Neural cell (in vitro differentiated cells): ENCODE measurements around the gene SLX4IP.

Source experiments
- CTCF ChIP-seq: fragments of 450-650 bp; IDR thresholded peaks from 2 replicates; pipeline ENCODE4 v1.5.1; 2014; ENCODE audit warnings: antibody characterized with exemption, mild to moderate bottlenecking, moderate library complexity; ENCODE audit not compliant: poor library complexity, severe bottlenecking
- EP300 ChIP-seq: fragments of 450-650 bp; conservative IDR thresholded peaks from 2 replicates; pipeline ENCODE4 v1.6.1; 2014; ENCODE audit warnings: antibody characterized with exemption, mild to moderate bottlenecking, moderate library complexity; ENCODE audit not compliant: poor library complexity, severe bottlenecking
- EZH2 ChIP-seq: fragments of 200-600, 300-800 bp; shearing (Covaris generic), sonication (generic); IDR thresholded peaks from 2 replicates; pipeline ENCODE4 v1.6.1; 2014; ENCODE audit warnings: antibody characterized with exemption, low read length, borderline replicate concordance, mild to moderate bottlenecking; ENCODE audit not compliant: insufficient read depth, poor library complexity, severe bottlenecking
- POLR2AphosphoS5 ChIP-seq: IDR thresholded peaks from 2 replicates; pipeline ENCODE4 v1.6.1; 2012

- TF ChIP-seq POLR2AphosphoS5 (no peak), CTCF (no peak), EP300 (no peak), EZH2 (no peak)
These were observed 198.6 kb downstream of the SLX4IP start for GRCh38 chr20:10633718-10634117.
